ENCODE results near the gene SHROOM3.

SHROOM3 gene

DNA sequence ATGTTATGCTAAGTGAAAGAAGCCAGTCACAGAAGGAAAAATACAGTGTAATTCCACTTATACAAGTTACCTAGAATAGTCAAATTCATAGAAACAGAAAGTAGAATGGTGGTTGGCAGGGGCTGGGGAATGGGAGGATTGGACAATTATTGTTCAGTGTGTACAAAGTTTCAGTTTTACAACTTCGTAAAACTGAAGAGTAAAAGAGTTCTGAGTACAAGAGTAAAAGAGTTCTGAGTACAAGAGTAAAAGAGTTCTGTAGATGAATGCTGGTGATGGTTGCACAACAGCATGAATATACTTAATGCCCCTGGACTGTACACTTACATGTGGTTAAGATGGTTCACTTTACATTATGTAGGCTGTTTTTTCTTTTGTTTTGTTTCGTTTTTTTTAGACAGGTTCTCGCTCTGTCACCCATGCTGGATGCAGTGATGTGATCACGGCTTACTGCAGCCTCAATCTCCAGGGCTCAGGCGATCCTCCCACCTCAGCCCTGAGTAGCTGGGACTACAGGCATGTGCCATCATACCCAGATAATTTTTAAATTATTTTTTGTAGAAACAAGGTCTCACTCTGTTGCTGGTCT lies 232.0 kb downstream of the SHROOM3 start:
- TF ChIP-seq ARNT (IDR thresholded peaks at IDR 0.05): no peak
- no peak for TF ChIP-seq TARDBP (IDR thresholded peaks at IDR 0.05)
- DNase-seq (ENCODE audit: extremely low spot score): no peak
- POLR2A ChIA-PET: no interaction called here
- CTCF ChIA-PET: no interaction called here

GRCh38 chr4:76670631-76671030 lies 235.6 kb downstream of the SHROOM3 start:
- DNase-seq (ENCODE audit: extremely low spot score): no peak
- ChIA-PET POLR2A (no interaction called here), CTCF (no interaction called here)
- TF ChIP-seq NFRKB (IDR thresholded peaks at IDR 0.05) (no peak), CTBP1 (IDR thresholded peaks at IDR 0.05; ENCODE audit: borderline replicate concordance) (no peak), BHLHE40 (IDR thresholded peaks at IDR 0.05; ENCODE audit: borderline replicate concordance) (no peak), HDGF (IDR thresholded peaks at IDR 0.05; ENCODE audit: borderline replicate concordance) (no peak), ELF4 (IDR thresholded peaks at IDR 0.05) (no peak), ZNF384 (IDR thresholded peaks at IDR 0.05) (no peak), TARDBP (IDR thresholded peaks at IDR 0.05) (no peak), FOXA1 (IDR thresholded peaks at IDR 0.05) (no peak), LEF1 (IDR thresholded peaks at IDR 0.05; ENCODE audit: borderline replicate concordance) (no peak), FOXK2 (IDR thresholded peaks at IDR 0.05) (no peak), SUZ12 (IDR thresholded peaks at IDR 0.05) (no peak), FOXM1 (IDR thresholded peaks at IDR 0.05; ENCODE audit: borderline replicate concordance) (no peak), SP1 (IDR thresholded peaks at IDR 0.05) (no peak), PKNOX1 (IDR thresholded peaks at IDR 0.05) (no peak)

- TF ChIP-seq ZNF384 (IDR thresholded peaks at IDR 0.05) (no peak), HDGF (IDR thresholded peaks at IDR 0.05; ENCODE audit: borderline replicate concordance) (no peak), BHLHE40 (IDR thresholded peaks at IDR 0.05; ENCODE audit: borderline replicate concordance) (no peak), SUZ12 (IDR thresholded peaks at IDR 0.05) (no peak)
- ChIA-PET CTCF (no interaction called here), POLR2A (no interaction called here)
- DNase-seq (ENCODE audit: extremely low spot score): no peak
Measured at GRCh38 chr4:76673362-76673761, 238.3 kb downstream of the SHROOM3 start.

DNA sequence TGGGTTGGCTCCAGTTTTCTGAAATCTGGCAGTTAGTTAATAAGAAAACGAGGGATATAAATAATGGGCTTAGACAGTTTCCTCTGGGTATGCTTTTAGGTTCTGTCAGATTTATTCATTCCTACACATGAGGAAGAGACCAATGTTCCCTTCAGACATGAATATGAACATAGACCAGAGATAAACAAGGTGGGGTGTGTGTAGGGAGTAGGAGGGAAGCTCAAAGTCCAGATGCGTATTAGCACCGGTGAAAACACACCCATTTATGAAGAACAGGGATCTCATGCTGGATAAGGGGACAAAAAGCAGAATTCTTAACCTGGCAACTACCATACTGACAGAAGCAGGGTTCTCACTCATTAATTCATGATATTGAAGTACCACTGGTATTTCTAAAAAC lies 240.0 kb downstream of the SHROOM3 start:
- ChIA-PET CTCF (no interaction called here), POLR2A (no interaction called here)
- DNase-seq (ENCODE audit: extremely low spot score): no peak
- TF ChIP-seq TARDBP (IDR thresholded peaks at IDR 0.05) (no peak), SP1 (IDR thresholded peaks at IDR 0.05) (no peak), SUZ12 (IDR thresholded peaks at IDR 0.05) (no peak), FOXK2 (IDR thresholded peaks at IDR 0.05) (no peak), FOXA1 (IDR thresholded peaks at IDR 0.05) (no peak), CTBP1 (IDR thresholded peaks at IDR 0.05; ENCODE audit: borderline replicate concordance) (no peak), HDGF (IDR thresholded peaks at IDR 0.05; ENCODE audit: borderline replicate concordance) (no peak), NFRKB (IDR thresholded peaks at IDR 0.05) (no peak), ZNF384 (IDR thresholded peaks at IDR 0.05) (no peak), ELF4 (IDR thresholded peaks at IDR 0.05) (no peak), L3MBTL2 (conservative IDR thresholded peaks at IDR 0.05) (no peak)

GRCh38 chr4:76677571-76678326 lies 242.7 kb downstream of the SHROOM3 start:
- ChIA-PET CTCF (no interaction called here), POLR2A (no interaction called here)
- no peak for TF ChIP-seq SUZ12 (IDR thresholded peaks at IDR 0.05)
- no peak for TF ChIP-seq SP1 (IDR thresholded peaks at IDR 0.05)
- TF ChIP-seq FOXM1 (IDR thresholded peaks at IDR 0.05; ENCODE audit: borderline replicate concordance): no peak
- no peak for TF ChIP-seq ELF4 (IDR thresholded peaks at IDR 0.05)
- TF ChIP-seq TARDBP (IDR thresholded peaks at IDR 0.05): no peak
- TF ChIP-seq ZNF384 (IDR thresholded peaks at IDR 0.05): no peak
- no peak for TF ChIP-seq FOXA1 (IDR thresholded peaks at IDR 0.05)
- TF ChIP-seq FOXK2 (IDR thresholded peaks at IDR 0.05): no peak
- no peak for TF ChIP-seq LEF1 (IDR thresholded peaks at IDR 0.05; ENCODE audit: borderline replicate concordance)
- no peak for TF ChIP-seq BHLHE40 (IDR thresholded peaks at IDR 0.05; ENCODE audit: borderline replicate concordance)
- no peak for TF ChIP-seq CTBP1 (IDR thresholded peaks at IDR 0.05; ENCODE audit: borderline replicate concordance)
- no peak for TF ChIP-seq HDGF (IDR thresholded peaks at IDR 0.05; ENCODE audit: borderline replicate concordance)
- TF ChIP-seq L3MBTL2 (conservative IDR thresholded peaks at IDR 0.05): no peak
- TF ChIP-seq PKNOX1 (IDR thresholded peaks at IDR 0.05): no peak
- TF ChIP-seq NFRKB (IDR thresholded peaks at IDR 0.05): no peak
- TF ChIP-seq ARNT (IDR thresholded peaks at IDR 0.05): no peak
- no peak for DNase-seq (ENCODE audit: extremely low spot score)

DNA sequence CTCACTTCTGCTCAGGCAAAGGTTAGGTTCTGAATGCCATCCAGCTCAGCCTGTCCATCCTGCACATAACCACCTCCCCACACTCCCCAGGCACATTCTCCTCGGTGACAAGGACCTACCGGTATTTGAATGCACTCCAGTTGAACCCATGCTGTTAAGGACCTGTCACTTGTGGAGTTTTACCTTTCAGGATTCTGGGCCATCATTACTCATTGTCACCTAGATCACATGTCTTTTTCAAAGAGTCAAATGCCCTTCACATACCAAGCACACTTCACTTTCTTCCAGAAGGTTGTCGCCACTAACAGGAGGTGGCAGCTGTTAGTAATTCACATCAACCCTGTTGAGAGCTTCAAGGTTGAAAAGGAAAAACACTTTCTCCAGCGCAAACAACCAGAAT lies 244.7 kb downstream of the SHROOM3 start:
- no peak for DNase-seq (ENCODE audit: extremely low spot score)
- CTCF ChIA-PET: no interaction called here
- TF ChIP-seq FOXA1 (IDR thresholded peaks at IDR 0.05) (no peak), ELF4 (IDR thresholded peaks at IDR 0.05) (no peak), SP1 (IDR thresholded peaks at IDR 0.05) (no peak), LEF1 (IDR thresholded peaks at IDR 0.05; ENCODE audit: borderline replicate concordance) (no peak), CTBP1 (IDR thresholded peaks at IDR 0.05; ENCODE audit: borderline replicate concordance) (no peak), HDGF (IDR thresholded peaks at IDR 0.05; ENCODE audit: borderline replicate concordance) (no peak), FOXM1 (IDR thresholded peaks at IDR 0.05; ENCODE audit: borderline replicate concordance) (no peak), BHLHE40 (IDR thresholded peaks at IDR 0.05; ENCODE audit: borderline replicate concordance) (no peak), TARDBP (IDR thresholded peaks at IDR 0.05) (no peak), NFRKB (IDR thresholded peaks at IDR 0.05) (no peak), ARNT (IDR thresholded peaks at IDR 0.05) (no peak), ZNF384 (IDR thresholded peaks at IDR 0.05) (no peak), PKNOX1 (IDR thresholded peaks at IDR 0.05) (no peak), FOXK2 (IDR thresholded peaks at IDR 0.05) (no peak), L3MBTL2 (conservative IDR thresholded peaks at IDR 0.05) (no peak), SUZ12 (IDR thresholded peaks at IDR 0.05) (no peak)
- POLR2A ChIA-PET: no interaction called here
